HG03045 (cell line): ENCODE data around the gene CDC42EP5.

Experiments used
- ATAC-seq: cut with Tn5 transposase; IDR thresholded peaks from one replicate; pipeline ENCODE4 v1.9.1; 2021; ENCODE audit warnings: mild to moderate bottlenecking, moderate library complexity; ENCODE audit not compliant: unreplicated experiment

The CDC42EP5 gene

DNA sequence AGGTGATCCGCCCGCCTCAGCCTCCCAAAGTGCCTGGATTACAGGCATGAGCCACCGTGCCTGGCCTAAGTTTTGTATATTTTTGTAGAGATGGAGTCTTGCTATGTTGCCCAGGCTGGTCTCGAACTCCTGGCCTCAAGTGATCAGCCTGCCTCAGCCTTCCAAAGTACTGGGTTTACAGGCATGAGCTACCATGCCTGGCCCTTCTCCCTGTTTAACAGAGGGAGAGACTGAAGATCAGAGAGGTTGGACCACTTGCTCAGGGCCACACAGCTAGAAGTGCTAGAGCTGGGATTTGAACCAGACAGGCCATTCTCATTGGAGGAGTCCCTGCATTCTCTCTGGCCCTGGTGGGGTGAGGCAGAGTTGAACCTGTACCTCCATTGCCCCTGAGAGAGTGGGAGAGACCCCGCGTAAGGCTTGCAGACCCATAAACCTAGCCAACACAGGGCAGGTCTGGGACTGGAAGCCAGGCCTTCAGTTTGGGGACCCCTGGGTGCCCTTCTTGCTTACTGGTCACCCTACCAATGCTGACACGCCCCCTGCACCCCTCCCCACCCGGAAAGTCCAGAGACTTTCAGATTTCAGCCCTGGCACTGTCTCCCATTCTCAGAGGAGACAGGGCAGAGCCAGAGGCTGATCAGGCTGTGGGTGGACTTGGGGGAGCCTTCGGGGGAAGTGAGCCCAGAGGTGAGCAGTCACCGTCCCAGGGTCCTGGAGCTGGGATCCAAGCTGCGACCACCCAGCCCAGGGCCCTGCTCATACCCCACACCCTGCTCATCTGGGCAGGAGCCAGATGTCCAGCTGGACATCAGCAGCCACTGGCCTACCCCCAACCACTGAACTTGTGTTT, 44.5 kb downstream of the CDC42EP5 start:
- no peak for ATAC-seq

DNA sequence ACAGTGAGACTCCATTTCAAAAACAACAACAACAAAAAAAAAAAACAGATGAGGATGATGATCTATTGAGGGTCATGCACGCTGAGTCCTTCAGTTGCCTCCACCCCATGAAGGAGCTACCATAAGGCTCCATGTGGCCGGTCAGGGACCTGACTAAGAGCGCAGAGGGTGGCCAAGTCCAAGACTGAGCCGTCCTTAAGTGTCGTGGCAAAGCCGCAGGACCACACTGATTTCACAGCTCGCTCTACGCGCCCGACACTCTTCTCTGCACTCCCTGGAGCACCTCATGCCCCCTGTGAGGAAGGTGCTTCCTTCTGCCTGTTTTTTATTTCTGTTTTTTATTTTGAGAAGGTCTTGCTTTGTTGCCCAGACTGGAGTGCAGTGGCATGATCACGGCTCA, 45.5 kb downstream of the CDC42EP5 start:
- no peak for ATAC-seq

DNA sequence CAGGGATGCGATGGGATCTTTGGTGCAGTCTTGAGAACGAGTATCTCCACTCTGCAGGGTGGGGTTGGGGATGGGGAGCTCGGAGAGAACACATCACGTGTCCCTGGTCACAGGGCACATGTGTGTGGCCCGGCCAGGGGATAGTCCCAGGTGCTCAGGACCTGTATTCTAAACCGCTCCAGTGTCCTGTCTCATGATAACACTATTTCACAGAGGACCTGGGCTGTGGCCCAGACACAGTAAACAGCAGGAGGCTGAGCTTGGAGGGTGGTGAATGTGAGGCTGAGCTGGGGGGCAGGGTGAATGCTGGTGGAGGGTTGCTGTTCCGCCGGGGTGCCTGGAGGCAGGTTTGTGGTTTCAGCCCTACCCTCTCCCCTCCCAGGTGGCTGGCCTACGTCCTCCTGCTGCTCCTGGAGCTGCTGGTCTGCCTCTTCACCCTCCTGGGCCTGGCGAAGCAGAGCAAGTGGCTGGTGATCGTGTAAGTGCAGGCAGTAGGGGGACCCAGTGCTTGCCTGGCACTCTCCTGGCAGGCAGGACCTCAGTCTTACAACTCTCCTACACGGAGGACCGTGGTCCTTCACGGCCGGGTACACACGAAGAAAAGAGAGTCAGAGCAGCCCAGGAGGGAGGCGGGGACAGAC, 46.7 kb downstream of the CDC42EP5 start:
- no peak for ATAC-seq

DNA sequence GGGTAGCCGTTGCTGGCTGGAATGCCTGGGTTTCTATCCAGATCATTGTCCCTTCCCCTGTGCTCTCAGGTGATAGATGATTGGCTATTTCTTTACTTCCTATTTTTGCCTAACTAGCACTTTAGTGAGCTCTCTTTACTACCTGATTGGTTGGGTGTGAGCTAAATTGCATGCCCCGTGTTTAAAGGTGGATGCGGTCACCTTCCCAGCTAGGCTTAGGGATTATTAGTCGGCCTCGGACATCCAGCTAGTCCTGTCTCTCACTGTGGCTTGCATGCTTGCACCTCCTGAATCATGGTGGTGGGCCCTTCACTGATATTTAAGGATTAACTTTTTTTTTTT, 47.7 kb downstream of the CDC42EP5 start:
- no peak for ATAC-seq

GRCh38 chr19:54424660-54425381, 48.3 kb downstream of the CDC42EP5 start:
- no peak for ATAC-seq

- ATAC-seq, result no peak
Measured at GRCh38 chr19:54424201-54424600, 48.9 kb downstream of the CDC42EP5 start.

GRCh38 chr19:54422136-54422535, 51.0 kb downstream of the CDC42EP5 start:
- no peak for ATAC-seq

DNA sequence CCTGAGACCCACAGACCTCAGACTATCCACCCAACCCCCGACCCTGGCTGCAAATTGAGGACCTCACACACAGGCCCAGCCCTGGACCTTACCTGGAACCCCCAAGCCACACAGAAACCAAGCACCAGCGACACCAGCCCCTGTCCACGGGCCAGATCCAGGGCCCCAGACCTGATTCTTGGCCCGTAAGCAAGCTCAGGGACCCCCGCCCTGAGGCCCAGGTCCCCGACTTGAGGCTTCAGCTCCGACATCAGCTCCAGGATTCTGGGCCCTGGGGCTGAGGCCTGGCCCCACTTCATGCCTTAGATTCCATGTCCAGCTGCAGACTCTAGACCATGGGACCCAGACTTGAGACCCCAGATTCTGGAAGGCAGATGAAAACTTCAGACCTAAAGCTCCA, 51.6 kb downstream of the CDC42EP5 start:
- ATAC-seq, result no peak

DNA sequence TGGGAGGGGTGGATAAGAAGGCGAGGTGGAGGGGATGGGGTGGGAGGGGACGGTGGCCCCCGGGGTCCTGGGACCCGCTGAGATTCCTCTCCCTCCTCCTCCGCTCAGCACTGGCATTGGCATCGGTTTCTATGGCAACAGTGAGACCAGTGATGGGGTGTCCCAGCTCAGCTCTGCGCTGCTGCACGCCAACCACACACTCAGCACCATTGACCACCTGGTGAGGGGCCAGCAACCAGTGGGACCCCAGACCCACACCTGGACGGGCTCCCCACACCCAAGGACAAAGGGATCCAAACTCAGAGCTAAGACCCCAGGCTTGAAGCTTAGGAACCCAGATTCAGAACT, 52.0 kb downstream of the CDC42EP5 start:
- no peak for ATAC-seq

DNA sequence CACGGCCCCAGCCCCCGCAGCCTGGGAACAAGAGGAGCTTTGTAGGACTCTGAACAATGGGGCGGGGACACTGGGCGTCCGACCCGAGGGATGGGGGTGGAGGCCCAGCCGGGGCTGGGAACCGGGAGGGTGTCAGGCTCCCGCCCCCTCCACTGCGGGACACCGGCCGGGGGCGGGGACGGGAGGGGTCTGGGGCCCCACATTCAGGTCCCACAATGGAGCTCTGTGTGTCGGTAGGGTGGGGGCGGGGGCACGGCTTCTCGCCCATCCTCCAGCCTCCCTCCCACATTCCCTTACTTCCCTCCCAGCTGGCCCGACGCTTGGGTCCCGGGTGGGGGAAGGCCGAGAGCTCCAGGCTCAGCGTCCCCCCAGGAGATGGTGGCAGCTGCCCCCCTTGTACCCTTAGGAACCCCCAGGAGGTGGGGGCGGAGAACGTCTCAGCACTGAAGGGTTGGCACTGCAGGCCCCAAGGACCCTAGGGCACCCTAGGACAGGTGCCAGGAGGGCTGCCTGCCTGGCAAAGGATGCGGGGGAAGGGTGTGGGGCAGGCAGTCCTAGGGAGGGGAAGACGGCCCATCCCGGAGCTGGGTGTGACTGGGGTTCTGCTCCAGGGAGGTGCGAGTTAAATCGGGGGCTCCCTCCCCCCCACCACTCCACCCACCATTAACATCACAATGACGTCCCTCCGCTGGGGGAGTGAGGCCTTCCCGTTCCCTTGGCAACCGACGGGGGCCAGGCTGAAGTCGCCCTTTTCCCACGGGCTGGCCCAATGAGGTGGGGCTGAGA, 52.5 kb downstream of the CDC42EP5 start:
- no peak for ATAC-seq

DNA sequence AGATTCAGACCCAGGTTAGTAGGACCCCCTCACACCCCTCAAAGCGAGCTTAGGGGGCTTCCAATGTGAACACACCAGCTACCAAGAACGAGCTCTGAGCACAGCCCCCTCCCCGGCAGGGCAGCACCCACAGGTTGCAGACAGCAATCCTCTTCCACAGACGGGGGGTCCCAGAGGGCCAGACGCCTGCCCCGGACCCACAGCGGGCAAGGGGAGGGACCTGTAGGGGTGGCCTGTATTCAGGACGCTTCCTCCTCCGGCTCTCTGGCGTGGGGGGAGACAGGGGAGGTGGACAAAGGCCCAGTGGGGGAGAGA, 53.1 kb downstream of the CDC42EP5 start:
- no peak for ATAC-seq

DNA sequence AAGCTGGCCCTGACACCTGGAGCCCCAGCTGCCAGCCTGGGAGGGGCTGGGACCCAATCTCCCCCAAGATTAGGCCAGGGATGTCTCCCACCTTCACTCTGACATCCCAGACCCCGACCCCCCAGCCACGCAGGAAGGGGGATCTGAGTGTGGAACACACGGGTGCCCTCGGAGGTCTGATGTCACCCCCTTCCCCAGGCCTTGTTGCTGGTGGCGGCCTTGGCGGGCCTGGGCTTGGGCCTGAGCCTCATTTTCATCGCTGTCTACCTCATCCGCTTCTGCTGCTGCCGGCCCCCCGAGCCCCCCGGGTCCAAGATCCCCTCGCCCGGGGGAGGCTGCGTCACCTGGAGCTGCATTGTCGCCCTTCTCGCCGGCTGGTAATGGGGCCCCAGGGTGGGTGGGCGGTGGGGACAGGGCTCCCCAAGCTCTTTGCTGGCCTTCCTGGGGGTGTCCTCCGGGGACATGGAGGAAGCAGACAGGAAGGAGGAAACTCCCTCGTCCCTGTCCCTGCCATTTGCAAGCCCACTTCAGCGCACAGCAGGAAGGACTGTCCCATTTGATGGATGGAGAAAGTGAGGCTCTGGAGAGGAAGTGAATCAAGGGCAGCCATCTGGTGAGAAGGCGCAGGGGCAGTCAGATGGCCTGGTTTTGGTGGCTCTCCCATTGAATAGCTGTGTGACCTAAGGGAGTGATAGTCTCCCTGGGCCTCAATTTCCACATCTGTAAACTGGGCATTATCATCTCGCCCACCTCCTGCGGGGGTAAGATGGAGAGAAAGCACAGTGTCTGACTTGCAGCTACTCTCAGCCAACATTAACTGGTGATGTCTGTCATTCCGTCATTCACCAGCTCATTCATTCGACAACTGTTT, 53.9 kb downstream of the CDC42EP5 start:
- ATAC-seq, result no peak

GRCh38 chr19:54418030-54418929, 54.8 kb downstream of the CDC42EP5 start:
- ATAC-seq, result no peak

- no peak for ATAC-seq
Measured at GRCh38 chr19:54416695-54417491, 56.2 kb downstream of the CDC42EP5 start.

DNA sequence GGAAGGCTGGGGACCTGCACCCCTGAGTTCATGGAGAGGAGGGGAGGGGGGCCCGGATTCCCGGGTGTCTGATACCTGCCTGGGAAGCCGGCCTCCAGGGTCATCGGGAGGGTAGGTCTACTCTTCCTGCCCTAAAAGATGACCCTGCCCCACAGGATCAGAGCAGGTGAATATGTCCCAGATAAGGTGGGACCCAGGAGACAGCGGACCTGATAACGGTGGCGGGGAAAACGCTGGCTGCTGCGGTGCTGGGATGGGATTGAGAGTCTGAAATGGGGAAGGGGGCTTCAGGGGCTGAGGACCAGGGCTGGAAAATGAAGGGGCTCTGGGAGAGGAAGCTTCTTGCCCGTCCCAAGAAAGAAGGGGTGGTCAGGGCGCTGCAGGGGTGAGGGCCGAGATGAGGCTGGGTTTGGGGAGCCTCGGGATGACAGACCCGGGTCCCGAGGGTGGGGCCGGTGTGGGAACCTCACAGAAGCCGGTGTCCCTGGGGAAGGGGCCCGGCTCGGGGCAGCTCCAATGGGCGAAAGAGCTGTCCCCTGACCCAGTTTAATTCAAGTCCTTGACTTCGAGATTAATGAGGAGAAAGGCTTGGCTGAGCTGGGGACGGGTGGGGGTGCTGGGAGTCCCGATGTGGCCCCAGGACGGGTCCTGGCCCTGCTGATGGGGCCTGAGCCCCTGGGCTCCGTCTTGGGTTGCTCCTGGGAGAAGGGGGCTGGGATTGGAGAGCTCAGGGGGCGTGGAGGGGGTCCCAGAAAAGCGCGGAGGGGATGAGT, 57.0 kb downstream of the CDC42EP5 start:
- no peak for ATAC-seq

GRCh38 chr19:54415208-54415900, 57.7 kb downstream of the CDC42EP5 start, which contains the start of gene TTYH1:
TSS of gene TTYH1 (plus strand) at chr19:54415464. CDS start at chr19:54415553, 89 bp downstream.
- ATAC-seq, result no peak
